Calu3 (cell line): ENCODE results near the gene EIPR1. TPM values are rescaled to one million over a fixed set of nuclear protein-coding genes. Genes with fewer than 3 reads are reported as not detected.
"Not testable (repeated sequence)": the region's sequence is repeated elsewhere in the genome, so short reads cannot be mapped to it uniquely, and the experiment has no call there.

Experiments
- BruUV-seq: library from RNA; stranded (reverse); fragments of 400-500 nt; replicated peaks from 2 replicates; lab custom pipeline; 2021; lab: Mats Ljungman, UMichigan
- CTCF ChIA-PET: fragments of 300-600 bp; sonication (Branson Sonifier 250); formaldehyde crosslinking; loops from one replicate; lab custom pipeline; 2022; ENCODE audit warnings: antibody characterized with exemption; lab: Charles Lee
- DNase-seq: peaks from one replicate; pipeline ENCODE4 v3.0.0; 2022
- H3K27ac Mint-ChIP-seq: one replicate; pipeline ENCODE4 v1.8.0; 2022; ENCODE audit warnings: mixed read lengths; ENCODE audit not compliant: unreplicated experiment
- H3K27me3 Mint-ChIP-seq: one replicate; pipeline ENCODE4 v1.8.0; 2022; ENCODE audit warnings: mixed read lengths; ENCODE audit not compliant: unreplicated experiment
- H3K36me3 Mint-ChIP-seq: one replicate; pipeline ENCODE4 v1.8.0; 2022; ENCODE audit warnings: mild to moderate bottlenecking, moderate library complexity, mixed read lengths; ENCODE audit not compliant: insufficient read depth, unreplicated experiment
- H3K4me1 Mint-ChIP-seq: one replicate; pipeline ENCODE4 v1.8.0; 2022; ENCODE audit warnings: mild to moderate bottlenecking, low read depth, mixed read lengths; ENCODE audit not compliant: unreplicated experiment
- H3K4me3 Mint-ChIP-seq: one replicate; pipeline ENCODE4 v1.8.0; 2022; ENCODE audit warnings: mild to moderate bottlenecking, low read depth, moderate library complexity, mixed read lengths; ENCODE audit not compliant: unreplicated experiment
- H3K9me3 Mint-ChIP-seq: one replicate; pipeline ENCODE4 v1.8.0; 2022; ENCODE audit warnings: low read depth, mixed read lengths; ENCODE audit not compliant: unreplicated experiment
- intact Hi-C: fragments of 100-400 bp; cut with micrococcal nuclease; formaldehyde crosslinking; loops from one replicate; pipeline ENCODE4 v1.10.0; 2022; ENCODE audit not compliant: unreplicated experiment
- total RNA-seq: library from RNA; stranded (reverse); gene quantifications from 2 replicates; pipeline ENCODE4 v1.2.3, GENCODE V29; 2022
- TF ChIP-seq, protein P1 (sequence below): fragments of 200-600 bp; IDR thresholded peaks from one replicate; pipeline ENCODE4 v1.8.0; 2022; ENCODE audit warnings: antibody characterized with exemption; ENCODE audit not compliant: unreplicated experiment

The EIPR1 gene
- total RNA-seq, 1 experiment from 2014 or later = 31.7 TPM

DNA sequence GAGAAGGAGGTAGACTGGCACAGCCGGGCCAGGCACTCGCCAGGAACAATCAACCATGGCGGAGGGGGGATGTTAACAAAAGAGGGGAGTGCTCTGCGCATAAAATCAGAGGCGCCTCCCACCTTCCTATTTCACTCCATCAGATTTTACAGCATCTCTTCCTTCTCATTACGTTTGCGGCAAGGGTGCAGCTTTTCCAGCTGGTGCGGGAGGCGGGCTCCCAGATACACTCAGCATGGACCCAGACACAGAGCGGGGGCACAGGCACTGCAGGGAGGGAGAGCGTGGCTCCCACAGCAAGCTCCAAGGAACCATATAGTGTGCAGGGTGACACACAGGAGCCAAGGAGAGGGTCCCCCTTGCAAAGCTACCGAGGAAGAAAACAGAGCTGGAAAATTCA is 176.3 kb downstream of the EIPR1 start:
- TF ChIP-seq, protein P1, sequence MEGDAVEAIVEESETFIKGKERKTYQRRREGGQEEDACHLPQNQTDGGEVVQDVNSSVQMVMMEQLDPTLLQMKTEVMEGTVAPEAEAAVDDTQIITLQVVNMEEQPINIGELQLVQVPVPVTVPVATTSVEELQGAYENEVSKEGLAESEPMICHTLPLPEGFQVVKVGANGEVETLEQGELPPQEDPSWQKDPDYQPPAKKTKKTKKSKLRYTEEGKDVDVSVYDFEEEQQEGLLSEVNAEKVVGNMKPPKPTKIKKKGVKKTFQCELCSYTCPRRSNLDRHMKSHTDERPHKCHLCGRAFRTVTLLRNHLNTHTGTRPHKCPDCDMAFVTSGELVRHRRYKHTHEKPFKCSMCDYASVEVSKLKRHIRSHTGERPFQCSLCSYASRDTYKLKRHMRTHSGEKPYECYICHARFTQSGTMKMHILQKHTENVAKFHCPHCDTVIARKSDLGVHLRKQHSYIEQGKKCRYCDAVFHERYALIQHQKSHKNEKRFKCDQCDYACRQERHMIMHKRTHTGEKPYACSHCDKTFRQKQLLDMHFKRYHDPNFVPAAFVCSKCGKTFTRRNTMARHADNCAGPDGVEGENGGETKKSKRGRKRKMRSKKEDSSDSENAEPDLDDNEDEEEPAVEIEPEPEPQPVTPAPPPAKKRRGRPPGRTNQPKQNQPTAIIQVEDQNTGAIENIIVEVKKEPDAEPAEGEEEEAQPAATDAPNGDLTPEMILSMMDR = no peak
- DNase-seq = no peak
- intact Hi-C loops = no loop called here
- H3K36me3 Mint-ChIP-seq = peaks cover 4% of the 10 kb centered on the region
- H3K27ac Mint-ChIP-seq = no peak overlapping the region
- no TSS peak for BruUV-seq
- CTCF ChIA-PET = no interaction called here
- H3K27me3 Mint-ChIP-seq = no peaks in the 10 kb centered on the region
- H3K9me3 Mint-ChIP-seq = no peaks in the 10 kb centered on the region
- H3K4me3 Mint-ChIP-seq = no peak overlapping the region
- H3K4me1 Mint-ChIP-seq = no peaks in the 10 kb centered on the region

DNA sequence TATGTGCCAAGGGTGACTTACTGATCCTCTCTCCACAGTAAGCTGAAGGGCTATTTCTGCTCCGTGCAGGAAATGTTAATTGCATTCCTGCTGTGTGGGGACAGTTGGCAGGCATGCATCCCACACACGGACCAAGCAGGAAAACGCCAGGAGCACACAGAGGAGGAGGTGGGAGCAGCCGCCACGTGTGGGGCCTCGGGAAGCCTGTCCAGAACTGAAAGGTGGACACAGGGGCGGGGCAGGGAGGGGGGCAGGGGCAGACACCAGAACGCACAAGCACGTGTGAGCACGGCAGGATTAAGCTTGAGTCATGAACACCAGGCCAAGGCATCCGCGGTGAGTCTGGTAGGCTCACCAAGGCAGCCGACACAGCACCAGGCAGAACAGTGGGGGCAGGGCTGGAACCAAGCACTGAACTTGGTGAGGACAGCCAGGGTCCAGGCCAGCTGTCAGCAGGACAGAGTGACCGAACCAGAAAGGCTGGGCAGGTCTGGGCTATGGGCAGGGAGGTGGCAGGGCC is 177.1 kb downstream of the EIPR1 start:
- Mint-ChIP-seq H3K27ac (no peak overlapping the region), H3K4me1 (no peaks in the 10 kb centered on the region), H3K9me3 (no peaks in the 10 kb centered on the region), H3K27me3 (no peaks in the 10 kb centered on the region), H3K4me3 (no peak overlapping the region), H3K36me3 (peaks cover 4% of the 10 kb centered on the region)
- intact Hi-C loops = no loop called here
- CTCF ChIA-PET = no interaction called here
- DNase-seq = no peak
- TF ChIP-seq, protein P1 = no peak
- BruUV-seq = no TSS peak

DNA sequence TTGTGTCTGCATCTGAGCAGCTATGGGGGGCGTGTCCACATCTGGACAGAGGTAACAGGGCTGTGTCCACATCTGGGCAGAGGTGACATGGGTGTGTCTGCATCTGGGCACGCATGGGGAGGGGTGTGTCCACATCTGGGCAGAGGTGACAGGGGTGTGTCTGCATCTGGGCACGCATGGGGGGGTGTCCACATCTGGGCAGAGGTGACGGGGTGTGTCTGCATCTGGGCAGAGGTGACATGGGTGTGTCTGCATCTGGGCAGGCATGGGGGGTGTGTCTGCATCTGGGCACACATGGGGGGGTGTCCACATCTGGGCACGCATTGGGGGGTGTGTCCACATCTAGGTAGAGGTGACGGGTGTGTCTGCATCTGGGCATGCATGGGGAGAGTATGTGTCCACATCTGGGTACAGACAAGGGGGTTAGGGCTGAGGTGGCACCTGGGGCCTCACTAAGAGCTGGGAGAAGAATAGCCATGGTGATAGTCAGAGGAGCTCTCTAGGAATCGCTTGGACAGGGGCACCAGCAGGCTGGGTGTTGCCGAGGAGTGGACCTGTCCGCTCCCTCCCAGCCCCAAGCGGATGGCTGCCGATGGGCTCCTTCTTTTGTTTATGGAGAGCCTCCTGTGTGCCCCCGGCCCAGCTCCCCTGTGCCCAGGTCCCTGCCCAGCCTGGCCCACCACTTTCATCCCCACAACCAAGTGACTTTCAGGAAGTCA is 177.8 kb downstream of the EIPR1 start:
- DNase-seq = no peak
- Mint-ChIP-seq H3K4me3 (no peak overlapping the region), H3K27me3 (no peaks in the 10 kb centered on the region), H3K36me3 (peaks cover 4% of the 10 kb centered on the region), H3K4me1 (no peaks in the 10 kb centered on the region), H3K9me3 (no peaks in the 10 kb centered on the region), H3K27ac (no peak overlapping the region)
- TF ChIP-seq, protein P1 = no peak
- no TSS peak for BruUV-seq
- intact Hi-C loops = no loop called here
- CTCF ChIA-PET = no interaction called here

DNA sequence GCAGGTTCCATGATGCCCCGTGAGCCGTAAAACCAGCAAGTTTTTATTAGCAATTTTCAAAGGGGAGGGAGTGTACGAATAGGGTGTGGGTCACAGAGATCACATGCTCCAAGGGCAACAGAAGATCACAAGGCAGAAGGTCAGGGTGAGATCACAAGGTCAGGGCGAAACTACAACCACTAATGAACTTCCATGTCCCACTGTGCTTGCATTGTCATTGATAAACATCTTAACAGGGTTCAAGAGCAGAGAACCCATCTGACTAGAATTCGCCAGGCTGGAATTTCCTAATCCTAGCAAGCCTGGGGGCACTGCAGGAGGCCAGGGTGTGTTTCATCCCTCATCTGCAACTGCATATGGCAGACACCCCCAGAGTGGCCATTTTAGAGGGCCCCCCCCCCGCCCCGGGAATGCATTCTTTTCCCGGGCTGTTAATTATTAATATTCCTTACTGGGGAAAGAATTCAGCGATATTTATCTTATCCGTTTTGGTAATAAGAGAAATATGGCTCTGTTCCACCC is 178.9 kb downstream of the EIPR1 start:
- BruUV-seq, CTCF ChIA-PET, H3K4me1 Mint-ChIP-seq, H3K36me3 Mint-ChIP-seq, H3K27ac Mint-ChIP-seq, H3K4me3 Mint-ChIP-seq, H3K27me3 Mint-ChIP-seq, intact Hi-C loops, H3K9me3 Mint-ChIP-seq, DNase-seq: not testable (repeated sequence)

DNA sequence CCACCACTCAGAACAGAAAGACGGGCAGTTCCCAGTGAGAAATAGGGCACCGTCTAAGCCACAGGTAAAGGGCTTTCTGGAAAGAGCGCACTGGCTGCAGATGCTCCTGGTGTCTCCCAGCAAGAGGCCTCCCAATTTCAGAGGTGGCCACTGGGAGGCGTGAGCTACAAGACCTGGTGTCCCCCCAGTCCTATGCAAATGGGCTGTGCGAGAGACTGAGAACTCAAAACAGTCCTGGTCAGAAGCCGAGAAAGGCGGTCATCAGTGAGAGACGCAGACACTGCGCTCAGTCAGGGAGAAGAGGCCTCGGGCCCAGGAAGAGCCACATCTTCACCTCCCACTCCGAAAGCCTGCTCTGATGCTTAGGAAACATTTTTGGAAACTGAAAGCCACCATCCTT is 179.5 kb downstream of the EIPR1 start:
- no peak for DNase-seq
- Mint-ChIP-seq H3K27ac (no peak overlapping the region), H3K4me1 (no peaks in the 10 kb centered on the region), H3K36me3 (peaks cover 4% of the 10 kb centered on the region), H3K4me3 (no peak overlapping the region), H3K9me3 (no peaks in the 10 kb centered on the region), H3K27me3 (no peaks in the 10 kb centered on the region)
- CTCF ChIA-PET = no interaction called here
- no TSS peak for BruUV-seq
- TF ChIP-seq, protein P1 = no peak
- intact Hi-C loops = no loop called here
